Stimulated activated CD4-positive, alpha-beta T cell treated with anti-CD3 and anti-CD28 coated beads, Interleukin-1b, Interleukin-23, amount 100 ng/mL, for 1 hour (primary cell): ENCODE data around the gene CRKL.

Experiments used
- DNase-seq, 2 donors: peaks; one replicate each; pipeline ENCODE4 v3.0.0-alpha.2; 2020; ENCODE audit warnings: low read depth in 2 of 2

Gene CRKL

DNA sequence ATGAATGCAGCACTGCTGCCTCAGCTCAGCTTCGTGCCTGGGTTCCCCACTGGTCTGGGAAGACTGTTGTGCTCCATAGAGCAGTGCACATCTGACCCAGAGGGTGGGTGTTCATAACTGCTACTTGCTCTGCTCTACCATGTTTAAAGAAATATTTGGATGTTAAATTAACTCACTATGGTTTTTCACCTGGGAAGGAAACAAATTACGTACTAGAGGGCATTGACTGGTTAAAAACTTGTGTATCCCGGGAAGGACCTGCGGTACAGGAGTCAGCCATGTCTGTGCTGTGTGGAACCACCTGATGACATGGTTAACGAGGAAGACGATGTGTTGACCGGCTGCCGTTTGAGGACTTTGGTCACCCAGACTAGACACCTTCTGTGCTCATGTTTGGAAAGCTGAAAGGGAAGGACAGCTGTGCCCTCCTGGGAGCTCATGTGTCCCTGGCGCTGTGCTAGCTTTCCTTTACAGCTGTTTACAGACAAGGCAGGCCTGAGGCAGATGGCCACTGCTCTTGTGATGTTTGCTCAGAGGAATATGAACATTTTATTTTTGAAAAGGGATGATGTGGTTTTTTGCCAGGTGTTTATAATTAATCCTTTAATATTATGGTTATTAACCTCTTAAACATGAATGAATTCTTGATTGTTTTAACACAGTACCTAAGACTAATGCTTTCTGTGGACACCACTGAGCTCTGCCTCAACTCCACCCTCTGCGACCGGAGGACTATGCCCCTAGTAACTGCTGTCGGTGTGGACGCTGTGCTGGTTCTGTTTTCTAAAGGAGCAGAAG lies 35.5 kb downstream of the CRKL start:
- no peak for DNase-seq

DNA sequence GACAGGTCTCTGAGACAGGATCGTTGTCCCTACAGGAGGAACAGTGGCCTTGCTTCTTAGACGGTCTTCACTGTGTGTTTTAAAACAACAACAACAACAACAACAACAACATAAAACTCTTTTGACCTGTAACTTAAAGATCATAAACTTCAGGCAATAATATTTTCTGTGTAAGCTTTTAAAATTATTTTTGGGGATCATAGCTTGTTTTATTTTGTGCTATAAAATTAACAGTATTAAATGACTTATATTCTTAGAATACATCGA lies 36.1 kb downstream of the CRKL start:
- DNase-seq, result no peak

DNA sequence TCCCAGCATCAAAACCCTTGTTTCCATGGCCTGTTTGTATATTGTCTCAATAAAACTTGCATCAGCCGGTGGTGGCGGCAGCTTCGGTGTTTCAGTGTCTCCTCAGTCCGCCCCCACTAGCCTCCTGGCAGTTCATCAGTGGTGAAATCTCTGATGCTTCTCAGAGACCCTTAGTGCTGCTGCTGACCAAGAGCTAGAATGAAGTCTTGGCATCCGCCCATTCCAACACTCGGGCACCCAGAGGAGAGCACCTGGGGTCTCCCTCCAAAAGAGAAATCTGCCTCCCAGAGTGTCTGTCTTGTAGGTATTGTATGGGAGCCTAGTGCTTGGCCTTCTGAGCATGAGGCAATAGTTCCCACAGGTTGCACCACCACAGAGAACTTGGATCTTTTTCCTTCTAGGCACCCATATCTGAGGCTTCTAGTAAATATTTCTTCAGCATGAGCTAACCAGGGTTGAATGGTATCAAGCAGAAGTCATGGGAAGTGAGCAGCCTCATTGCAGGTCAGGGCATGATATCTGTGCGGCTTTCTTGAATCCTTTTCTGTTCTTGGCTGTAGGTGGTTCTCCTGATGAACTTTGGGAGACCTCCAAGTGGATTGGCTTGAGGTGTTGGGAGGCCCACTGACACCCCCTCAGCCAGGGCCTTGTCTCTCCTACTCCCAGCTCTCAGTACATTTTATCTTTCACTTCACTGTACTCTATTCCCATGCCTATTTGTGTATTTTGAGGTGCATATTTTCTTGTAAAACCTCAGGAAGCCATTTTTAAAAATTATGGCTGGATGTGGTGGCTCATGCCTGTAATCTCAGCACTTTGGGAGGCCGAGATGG lies 36.7 kb downstream of the CRKL start:
- no peak for DNase-seq

DNA sequence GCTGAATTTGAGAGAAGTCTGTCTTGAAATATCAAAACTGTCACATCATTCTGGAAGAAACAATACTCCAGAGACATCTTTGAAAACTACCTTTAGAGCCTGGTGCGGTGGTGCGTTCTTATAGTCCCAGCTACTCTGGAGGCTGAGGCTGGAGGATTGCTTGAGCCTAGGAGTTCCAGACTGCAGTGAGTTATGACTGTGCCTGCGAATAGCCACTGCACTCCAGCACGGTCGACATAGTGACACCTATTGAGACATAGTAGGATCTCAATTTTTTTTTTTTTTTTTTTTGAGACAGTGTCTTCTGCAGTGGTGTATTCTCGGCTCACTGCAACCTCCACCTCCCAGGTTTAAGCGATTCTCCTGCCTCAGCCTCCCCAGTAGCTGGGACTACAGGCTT lies 38.3 kb downstream of the CRKL start:
- no peak for DNase-seq

DNA sequence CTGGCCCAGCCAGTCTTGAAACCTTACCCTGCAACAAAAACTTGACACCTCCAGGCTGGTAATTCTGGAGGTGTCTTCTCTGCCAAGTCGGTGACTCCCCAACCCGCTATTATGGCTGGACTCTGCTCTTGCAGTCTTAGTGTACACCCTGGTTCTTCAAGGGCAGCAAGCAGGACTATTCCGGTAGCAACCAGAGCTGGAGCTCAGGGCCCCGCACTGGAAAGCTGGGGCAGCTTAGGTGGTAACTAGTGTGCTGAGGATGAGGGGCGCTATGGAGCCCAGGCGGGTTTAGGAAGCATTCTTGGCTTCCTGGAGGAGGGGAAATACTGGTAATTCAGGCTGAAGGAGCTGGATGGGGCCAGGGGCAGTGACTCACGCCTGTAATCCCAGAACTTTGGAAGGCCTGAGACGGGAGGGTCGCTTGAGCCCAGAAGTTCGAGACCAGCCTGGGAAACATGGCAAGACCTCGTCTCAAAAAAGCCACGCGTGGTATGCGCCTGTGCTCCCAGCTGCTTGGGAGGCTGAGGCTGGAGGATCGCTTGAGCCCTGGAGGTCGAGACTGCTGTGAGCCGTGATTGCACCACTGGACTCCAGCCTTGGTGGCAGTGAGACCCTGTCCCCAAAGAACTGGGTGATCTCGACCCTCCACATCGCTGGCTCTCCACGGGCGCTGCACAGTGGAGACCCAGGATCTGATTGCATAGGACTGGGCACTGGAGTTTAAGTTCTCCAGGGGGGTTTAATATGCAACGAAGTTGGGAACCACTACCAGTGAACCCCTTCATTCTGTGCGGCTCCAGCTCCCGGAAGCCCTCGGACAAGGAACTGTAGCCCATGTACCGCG lies 39.3 kb downstream of the CRKL start:
- no peak for DNase-seq

DNA sequence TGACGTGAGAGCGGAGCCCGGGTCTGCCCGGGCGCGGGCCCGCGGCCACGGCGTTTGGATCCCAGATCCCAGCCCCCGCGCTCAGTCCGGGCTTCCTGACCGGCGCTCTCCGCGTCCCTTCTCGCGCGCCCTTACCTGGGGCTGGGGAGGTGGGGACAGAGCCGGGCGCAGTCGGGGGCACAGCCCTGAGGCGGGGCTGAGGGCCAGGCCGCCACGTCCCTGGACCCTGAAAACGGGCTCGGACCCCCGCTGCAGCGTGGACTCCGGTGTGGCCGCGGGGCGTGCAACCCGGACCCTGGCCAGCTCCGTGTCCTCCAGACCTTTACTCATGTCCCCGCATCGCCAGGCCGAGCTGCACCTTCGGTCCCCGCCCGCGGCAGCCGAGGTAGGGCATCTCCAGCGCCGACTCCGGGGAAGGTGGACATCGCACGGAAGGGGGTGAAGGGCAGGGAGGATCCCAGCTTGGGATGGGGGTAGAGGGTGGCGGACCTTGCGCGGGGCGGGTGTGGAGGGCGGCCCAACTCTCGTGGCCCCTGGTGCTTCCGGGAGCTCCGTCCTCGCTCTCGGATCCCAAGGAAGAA lies 40.0 kb downstream of the CRKL start:
- no peak for DNase-seq

DNA sequence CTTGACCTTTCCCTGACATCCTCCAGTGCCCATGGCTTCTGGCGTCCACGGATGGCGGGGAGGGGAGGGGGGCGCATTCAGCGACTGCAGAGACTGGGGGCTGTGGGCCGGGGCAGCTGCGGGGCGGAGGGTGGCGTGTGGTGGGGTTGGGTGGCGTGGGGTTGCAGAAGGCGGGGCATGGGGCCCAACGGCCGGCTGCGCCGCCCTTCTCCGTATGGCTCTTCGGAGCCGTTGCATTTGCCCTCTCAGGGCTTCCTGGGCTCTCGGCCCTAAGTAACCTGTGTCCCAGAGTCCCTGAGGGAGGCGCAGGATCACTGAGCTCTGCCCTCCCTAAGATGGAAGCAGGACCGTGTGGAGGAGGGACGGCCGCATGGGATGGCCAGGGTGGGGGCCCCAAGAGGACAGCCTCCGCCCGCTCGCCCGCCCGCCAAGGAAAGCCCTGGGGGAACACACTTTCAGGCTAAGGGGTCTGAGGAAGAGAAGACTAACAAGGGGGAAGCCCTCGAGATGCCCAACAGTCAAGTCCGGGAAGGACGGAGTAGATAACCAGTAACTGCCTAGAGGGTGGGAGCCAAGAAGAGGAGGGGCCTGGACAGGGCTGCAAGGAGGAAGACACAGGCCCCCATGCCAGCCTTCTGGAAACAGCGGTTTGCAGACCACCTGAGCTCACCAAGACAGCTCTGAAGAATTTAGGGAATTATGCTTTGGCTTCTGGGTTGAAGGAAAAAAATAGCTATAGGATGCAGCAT lies 40.6 kb downstream of the CRKL start:
- no peak for DNase-seq

DNA sequence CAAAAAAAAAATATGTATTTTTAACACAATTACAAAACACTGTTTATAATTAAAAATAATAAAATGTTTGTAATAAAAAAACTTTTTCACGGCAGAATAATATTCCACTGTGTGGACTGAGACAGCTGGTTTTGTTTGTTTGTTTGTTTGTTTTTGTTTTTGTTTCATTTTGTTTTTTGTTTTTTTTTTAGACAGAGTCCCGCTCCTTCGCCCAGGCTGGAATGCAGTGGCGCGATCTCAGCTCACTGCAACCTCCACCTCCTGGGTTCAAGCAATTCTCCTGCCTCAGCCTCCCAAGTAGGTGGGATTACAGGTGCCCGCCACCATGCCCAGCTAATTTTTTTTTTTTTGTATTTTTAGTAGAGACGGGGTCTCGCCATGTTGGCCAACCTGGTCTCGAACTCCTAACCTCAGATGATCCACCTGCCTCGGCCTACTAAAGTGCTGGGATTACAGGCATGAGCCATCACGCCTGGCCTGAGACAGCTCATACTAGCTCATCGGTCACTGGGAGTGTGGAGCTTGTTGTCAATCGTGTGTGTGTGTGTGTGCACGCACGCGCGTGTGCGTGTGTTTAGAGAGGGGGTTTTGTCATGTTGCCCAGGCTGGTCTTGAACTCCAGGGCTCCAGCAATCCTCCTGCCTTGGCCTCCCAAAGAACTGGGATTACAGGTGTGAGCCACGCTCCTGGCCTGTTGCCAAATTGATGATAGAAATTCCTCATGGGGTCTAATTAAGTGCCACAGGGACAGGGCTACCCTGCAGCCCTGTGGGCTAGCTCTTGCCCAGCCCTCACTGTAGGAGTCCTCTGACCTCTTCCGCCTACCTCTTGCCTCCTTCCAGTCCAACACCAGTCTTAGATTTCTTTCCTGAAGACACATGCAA lies 42.6 kb downstream of the CRKL start:
- no peak for DNase-seq

DNA sequence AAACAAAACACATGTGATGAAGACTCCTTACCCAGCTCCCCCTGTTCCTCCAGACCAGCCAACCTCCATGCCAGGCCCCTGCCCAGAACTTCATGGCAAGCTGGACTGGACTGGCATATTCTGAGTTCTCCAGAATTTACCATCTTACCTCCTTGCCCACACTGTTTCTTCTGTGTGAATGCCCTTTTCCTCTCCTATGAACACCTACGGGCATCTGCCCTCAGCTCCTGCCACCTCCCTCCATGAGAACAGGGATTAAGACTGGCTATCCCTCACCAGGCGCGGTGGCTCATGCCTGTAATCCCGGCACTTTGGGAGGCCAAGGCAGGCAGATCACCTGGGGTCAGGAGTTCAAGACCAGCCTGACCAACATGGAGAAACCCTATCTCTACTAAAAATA lies 43.4 kb downstream of the CRKL start:
- no peak for DNase-seq

DNA sequence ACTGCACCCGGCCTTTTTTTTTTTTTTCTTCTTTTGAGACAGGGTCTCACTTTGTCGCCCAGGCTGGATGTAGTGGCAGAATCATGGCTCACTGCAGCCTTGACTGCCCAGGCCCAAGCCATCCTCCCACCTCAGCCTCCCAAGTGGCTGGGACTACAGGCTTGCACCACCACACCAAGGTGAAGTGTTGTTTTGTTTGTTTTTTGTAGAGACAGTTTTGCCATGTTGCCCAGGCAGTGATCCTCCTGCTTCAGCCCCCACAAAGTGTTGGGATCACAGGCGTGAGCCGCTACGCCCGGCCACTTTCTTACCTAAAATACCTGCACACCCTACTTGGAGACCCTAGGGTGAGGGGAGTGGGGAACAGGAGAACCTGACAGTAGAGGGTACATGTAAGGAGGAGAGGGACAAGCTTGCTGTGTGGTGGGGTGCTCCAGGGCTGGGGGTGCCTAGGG lies 45.3 kb downstream of the CRKL start:
- no peak for DNase-seq

DNA sequence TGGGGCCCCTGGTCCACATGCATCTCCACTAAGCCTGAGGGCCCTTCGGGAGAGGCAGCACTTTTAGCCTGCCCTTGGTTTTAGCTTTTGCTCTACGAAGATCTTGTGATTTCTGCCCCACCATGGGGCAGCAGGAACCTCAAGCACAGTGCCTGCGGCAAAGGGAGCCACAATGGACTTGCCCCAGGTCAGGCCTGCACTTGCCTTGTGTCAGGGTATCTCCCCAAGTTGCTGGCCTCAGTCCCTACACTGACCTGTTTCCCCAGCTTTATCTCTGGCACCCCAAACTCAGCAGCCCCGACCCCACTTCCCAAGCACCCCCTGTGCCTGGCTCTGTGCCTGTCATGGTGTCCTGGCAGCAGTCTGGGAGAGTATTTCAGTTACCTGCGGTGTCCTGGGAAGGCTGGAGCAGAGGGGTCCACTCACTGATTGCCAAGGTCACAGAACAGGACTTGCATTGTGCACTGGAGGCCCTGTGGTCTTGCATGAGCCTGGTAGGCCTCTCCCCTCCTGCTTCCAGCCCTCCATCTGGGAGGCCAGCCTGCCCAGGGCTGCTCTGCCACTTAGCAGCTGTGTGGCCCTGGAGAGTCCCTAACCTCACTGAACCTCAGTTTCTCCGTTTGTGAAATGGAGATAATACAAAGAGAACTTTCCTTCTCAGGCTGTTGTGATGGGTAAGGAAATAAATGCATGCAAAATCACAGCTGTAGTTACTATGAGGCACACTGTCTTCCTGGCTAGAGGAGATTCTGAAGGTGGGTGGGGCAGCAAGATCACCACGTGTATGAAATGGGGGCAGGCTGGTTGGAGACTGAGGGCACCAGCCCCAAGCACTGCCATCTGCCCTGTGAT lies 46.2 kb downstream of the CRKL start:
- no peak for DNase-seq

DNA sequence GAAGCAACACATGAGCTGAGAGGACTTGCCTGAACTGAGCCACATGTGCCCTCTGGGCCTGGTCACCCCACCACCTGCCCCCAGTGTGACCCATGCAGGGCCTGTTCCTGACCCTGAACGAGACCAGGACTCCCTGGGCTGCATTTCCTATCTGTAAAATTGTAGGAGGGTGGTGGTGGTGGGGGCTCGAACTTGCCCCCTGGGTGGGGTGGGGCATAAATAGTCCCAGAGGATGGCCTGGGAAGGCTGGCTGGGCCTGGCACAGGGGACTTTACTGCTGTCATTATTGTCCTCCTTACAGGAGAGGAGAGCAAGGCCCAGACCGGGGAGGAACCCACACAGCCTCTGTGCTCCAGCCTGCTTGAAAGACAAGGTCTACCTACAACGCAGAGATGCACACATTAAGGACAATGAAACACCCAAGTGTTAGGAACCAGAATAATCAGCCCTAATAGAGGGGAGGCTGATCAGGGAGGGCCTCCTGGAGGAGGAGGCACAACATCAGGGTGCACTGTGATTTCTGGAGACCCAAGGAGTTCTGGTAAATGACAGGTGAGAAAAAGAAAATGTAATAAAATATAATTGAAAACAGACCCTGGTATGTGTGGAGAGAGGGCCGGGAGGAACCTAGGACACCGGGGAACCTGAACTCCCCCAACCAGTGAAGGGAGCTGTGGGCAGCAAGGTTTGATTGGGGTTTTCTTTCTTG lies 47.0 kb downstream of the CRKL start:
- no peak for DNase-seq

DNA sequence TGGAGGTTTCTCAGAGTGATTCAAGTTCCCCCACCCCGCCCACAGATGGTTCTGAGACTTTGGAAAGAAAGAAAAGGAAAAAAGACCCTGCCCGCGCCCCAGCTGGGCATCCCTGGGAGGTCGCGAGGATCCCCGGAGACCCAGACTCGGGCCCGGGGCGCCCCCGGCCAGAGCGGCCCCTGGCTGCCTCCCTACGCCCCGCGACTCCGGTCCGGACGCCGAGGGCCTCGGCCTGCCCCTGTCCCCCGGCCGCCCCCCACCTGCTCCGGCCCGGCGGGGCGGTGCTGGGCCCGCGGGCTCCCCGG lies 47.5 kb downstream of the CRKL start:
- DNase-seq, result no peak

DNA sequence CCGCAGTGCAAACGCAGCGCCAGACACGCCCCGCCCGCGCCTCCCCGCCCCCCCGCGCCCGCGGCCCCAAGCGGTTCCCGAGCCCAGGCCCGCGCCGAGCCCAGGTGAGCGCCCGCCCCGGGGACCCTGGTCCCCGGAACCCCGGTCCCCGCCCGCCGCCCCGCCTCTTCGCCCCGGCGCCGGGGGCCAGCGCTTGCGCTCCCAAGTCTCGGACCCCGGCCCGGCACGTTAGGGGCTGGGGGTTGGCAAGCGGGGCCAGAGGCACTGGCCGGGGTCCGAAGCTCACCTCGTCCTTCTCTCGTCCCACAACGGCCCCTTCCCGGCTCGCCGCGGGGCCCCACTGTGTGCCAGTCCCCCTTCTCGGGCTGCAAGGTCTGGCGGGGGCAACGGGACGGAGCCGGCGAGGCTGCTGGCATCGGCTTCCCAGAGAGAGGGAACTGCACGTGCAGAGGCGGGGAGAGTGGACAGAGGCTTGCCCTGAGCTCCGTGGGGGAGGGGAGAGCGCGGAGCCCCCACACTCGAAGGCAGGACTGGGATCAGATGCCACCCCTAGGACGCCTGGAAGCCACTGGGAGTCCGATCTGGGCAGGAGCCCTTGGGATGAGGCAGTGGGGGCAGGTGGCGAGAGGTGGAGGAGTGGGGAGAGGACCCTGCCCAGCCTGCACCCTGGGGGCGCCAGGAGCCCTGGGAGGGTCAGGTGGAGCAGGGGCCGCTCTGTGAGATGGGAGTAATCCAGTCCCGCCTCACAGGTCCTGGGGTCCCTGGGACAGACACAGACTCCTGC lies 48.1 kb downstream of the CRKL start:
- no peak for DNase-seq

DNA sequence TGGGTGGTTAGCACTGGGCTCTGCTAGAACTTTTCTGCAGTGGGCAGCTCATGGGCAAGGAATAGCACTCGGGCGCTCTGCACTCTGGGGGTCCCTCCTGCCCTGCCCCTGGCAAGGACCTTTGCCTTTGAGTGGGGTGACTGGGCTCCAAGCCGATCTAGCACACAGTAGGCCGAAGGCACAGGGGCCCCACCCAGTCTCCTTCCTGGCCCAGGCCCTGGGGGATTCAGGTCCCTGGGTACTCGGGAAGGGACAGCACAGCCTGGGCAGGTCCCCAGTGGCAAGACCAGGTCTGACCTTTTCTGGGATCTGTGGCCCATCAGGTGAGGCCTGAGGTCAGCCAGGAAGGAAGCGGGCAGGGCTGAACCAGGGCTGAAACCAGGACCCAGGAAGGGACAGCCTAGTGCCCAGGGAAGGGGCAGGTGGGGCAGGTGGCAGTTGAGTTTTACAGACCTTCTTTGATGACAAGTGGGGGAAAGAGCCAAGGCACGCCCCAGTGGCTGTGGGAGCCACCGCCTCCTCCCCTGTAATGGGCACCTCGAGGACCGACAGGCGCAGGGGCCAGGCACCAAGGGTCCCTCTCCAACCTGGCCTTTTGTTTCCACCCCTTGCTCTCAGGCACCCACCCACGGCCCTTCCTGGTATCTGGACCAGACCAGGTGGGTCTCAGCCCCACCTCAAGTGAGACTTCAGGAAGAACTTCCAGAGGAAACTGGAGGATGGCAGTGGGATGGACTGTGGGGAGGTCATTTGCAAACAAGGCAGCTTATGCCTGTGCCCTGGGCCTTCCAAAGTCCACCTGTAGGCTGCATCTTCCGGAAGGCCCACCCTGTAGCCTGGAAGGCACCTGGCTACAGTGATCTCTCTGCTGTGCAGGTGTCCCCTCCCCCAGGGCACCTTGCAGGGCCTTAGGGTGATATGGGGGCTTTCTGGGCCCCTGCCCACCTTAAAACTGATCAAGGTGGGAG lies 49.0 kb downstream of the CRKL start:
- no peak for DNase-seq

DNA sequence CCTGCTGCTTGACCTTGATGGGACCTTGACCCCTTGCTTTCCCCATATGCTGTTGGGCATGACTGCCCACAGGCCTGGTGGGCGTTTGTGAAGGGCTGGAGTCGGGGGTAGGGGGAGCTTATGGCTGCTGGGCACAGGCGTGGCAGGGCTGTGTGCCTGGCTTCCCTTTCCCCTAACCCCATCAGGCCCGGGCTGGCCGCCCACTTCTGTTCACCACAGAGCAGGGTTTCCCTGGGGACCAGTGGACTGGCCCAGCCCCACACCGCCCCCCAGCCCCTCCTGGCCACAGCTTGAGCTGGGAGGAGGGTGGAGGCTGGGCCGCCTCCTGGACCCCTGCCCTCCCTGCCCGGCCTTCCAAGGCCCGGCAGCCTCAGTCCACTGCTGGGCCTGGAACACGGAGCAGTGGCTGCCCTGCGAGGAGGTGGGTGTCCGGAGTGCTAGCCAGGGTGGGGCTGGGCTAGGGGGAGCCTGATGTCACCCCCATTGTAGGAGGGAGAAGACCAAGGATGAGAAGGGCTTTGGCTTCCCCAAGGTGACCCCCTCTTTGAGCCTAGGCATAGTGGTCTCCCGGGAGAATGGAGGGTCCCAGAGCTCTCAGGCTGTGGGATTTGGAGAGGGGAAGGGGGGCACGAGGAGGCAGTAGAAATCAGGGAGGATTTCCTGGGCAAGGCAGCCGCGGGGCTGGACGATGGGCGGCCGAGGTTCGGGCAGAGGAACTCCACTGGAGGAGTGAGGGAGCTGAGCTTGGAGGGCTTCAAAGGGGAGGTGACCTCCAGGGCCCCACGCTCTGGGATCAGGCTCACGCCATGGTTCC lies 49.9 kb downstream of the CRKL start, which contains the start of gene AIFM3:
AIFM3 (plus strand) TSS at position 373 of the 814 bp plus-strand sequence. CDS start 690 bp downstream, outside the sequence.
- no peak for DNase-seq
